BJ (cell line): ENCODE results near the gene BEND6. TPM values are rescaled to one million over a fixed set of nuclear protein-coding genes. Genes with fewer than 3 reads are reported as not detected.

Experiments used
- CTCF ChIA-PET: fragments of 350-600 bp; formaldehyde crosslinking; extraction: SDS; loops from one replicate; lab custom pipeline; 2021; ENCODE audit warnings: antibody characterized with exemption, inconsistent platforms; lab: Yijun Ruan, JAX
- POLR2A ChIA-PET: fragments of 300-600 bp; sonication (Branson Sonifier 250); formaldehyde crosslinking; extraction: SDS; loops from one replicate; lab custom pipeline; 2021; ENCODE audit warnings: antibody characterized with exemption; lab: Charles Lee
- DNase-seq: peaks from one replicate; pipeline ENCODE4 v3.0.0-alpha.2; 2011; ENCODE audit warnings: low read depth
- H3K27me3 ChIP-seq: 2 replicates; pipeline ENCODE4 v1.6.0; 2011; ENCODE audit warnings: low read length; ENCODE audit not compliant: control insufficient read depth, insufficient read depth
- H3K36me3 ChIP-seq: 2 replicates; pipeline ENCODE4 v1.5.1; 2011; ENCODE audit warnings: low read length; ENCODE audit not compliant: control insufficient read depth, insufficient read depth
- H3K4me3 ChIP-seq: 2 replicates; pipeline ENCODE4 v1.5.1; 2011; ENCODE audit warnings: low read depth, mild to moderate bottlenecking, control low read depth, low read length
- polyA plus RNA-seq: library from polyadenylated mRNA; depleted of rRNA; stranded (reverse); fragments of >200 nt; gene quantifications from 2 replicates; pipeline ENCODE4 v1.2.3, GENCODE V29; 2011
- TF ChIP-seq, protein P1 (sequence below): IDR thresholded peaks from 2 replicates; pipeline ENCODE4 v1.5.1; 2011; ENCODE audit warnings: low read depth, mild to moderate bottlenecking, control low read depth, inconsistent platforms, low read length, moderate library complexity; ENCODE audit not compliant: insufficient read depth

BEND6 gene
- polyA plus RNA-seq, 1 experiment, result 4.8 TPM

DNA sequence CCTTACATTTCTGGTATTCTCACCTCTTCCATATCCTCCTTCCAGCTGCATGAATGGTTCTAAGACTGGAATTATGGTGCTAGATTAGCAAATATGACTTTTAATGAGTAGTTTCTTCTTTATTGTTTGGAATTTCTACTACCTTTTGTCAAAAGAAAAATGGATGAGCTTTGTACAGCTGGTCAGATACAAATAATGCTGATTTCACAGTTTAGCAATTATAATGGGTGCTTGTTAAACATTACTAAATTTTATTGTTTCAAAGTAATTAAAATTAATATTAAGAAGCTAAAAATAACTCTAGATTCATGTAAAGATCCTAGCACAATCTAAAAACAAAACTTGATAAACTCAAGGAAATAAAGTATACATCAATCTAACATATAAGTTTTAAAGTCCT, 32.3 kb upstream of the BEND6 start:
- CTCF ChIA-PET, result interaction anchor here (1.1 to 1.4 kb wide), 2 partner anchors 12 to 18 kb away, joined by 3 to 4 read pairs; no protein-coding TSS in a partner anchor
- POLR2A ChIA-PET, result no interaction called here
- H3K36me3 ChIP-seq, result no peaks in the 10 kb centered on the region
- no peak overlapping the region for H3K4me3 ChIP-seq
- no peak for DNase-seq
- H3K27me3 ChIP-seq, result no peaks in the 10 kb centered on the region
- TF ChIP-seq, protein P1, sequence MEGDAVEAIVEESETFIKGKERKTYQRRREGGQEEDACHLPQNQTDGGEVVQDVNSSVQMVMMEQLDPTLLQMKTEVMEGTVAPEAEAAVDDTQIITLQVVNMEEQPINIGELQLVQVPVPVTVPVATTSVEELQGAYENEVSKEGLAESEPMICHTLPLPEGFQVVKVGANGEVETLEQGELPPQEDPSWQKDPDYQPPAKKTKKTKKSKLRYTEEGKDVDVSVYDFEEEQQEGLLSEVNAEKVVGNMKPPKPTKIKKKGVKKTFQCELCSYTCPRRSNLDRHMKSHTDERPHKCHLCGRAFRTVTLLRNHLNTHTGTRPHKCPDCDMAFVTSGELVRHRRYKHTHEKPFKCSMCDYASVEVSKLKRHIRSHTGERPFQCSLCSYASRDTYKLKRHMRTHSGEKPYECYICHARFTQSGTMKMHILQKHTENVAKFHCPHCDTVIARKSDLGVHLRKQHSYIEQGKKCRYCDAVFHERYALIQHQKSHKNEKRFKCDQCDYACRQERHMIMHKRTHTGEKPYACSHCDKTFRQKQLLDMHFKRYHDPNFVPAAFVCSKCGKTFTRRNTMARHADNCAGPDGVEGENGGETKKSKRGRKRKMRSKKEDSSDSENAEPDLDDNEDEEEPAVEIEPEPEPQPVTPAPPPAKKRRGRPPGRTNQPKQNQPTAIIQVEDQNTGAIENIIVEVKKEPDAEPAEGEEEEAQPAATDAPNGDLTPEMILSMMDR, result no peak

DNA sequence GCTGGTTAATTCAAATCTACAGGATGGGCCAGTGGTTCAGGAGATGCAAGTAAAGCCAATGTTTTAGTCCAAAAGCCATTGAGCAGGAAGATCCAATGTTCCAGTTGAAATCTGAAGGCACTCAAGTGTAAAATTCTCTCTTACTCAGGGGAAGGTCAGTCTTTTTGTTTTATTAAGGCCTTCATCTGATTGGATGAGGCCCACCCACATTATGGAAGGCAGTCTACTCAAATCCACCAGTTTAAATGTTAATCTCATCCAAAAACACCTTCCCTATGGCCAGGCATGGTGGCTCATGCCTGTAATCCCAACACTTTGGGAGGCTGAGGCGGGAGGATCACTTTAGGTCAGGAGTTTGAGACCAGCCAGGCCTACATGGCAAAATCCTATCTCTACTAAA, 31.3 kb upstream of the BEND6 start:
- ChIA-PET POLR2A (no interaction called here), CTCF (no interaction called here)
- TF ChIP-seq, protein P1, result no peak
- H3K4me3 ChIP-seq, result no peak overlapping the region
- H3K27me3 ChIP-seq, result no peaks in the 10 kb centered on the region
- no peaks in the 10 kb centered on the region for H3K36me3 ChIP-seq
- DNase-seq, result no peak

DNA sequence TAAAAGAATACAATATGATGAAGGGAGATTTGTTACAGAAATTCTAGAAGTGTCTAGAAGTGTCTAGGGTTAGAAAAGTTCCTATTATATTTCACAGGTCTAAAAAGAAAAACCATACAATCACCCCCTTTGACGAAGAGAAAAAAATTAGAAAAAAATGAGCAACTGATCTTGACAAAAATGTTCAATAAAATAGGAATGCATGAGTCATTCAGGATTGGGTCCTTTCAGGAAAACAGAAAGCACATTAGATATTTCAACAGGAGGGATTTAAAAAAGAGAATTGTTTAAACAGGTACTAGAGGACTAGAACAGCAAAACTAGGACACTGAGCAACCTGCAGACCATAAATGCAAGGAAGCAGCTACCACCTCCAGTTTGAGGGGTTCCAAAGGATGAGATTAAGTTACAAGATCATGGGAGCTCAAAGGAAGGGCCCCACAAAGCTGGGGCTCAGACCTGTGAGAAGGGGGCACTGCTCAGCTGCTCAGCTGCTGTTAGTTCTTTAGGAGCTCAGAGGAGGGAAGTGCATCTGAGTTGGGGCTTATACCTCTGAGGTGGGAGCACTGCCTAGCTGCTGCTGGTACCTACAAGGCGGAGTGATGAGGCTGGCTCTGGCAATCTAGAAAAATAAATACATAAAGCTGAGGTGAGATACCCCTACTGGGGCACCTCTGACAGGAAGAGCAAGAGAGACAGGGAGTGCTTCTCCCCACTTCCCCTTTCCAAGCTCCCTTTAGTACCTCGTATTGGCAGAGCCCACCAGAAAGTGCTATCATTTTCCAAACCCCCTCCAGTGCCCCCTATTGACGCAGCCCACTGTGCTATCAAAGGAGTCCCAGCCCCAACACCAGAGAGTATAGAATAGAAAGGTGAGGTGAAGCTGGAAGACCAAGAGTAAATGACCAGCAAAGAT, 27.1 kb upstream of the BEND6 start:
- POLR2A ChIA-PET, result interaction anchor here (0.6 kb wide), 1 partner anchor 13 kb away, joined by 3 read pairs; no protein-coding TSS in a partner anchor

DNA sequence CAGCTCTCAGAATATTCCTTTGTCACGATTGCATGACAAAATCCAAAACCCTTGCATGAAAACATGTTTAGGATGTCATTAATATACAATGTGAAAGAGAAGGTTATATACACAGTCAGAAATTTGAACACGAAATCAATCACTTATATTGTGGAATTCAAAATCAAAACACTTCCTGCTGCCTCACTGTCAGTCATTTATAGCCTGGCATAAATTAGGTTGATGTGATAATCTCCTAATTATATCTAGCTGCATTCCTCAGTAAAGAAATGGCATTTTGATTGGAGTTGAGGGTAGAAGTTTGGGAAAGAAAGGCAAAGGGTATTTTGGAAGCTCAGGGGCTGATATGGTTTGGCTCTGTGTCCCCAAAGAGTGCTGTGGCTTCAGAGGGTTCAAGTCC, 24.1 kb upstream of the BEND6 start:
- Histone ChIP-seq H3K4me3 (no peak overlapping the region), H3K36me3 (no peaks in the 10 kb centered on the region), H3K27me3 (no peaks in the 10 kb centered on the region)
- no peak for DNase-seq
- ChIA-PET POLR2A (interaction anchor here (0.6 kb wide), 1 partner anchor 280 kb away, joined by 15 read pairs; no protein-coding TSS in a partner anchor), CTCF (interaction anchor here (1.7 kb wide), 1 partner anchor 90 kb away, joined by 5 read pairs; no protein-coding TSS in a partner anchor)
- TF ChIP-seq, protein P1, result no peak

More for the DNA sequence above, 27.1 kb upstream of the BEND6 start:
- CTCF ChIA-PET, result interaction anchor here (1.4 to 1.9 kb wide), 2 partner anchors 23 to 27 kb away, joined by 4 to 5 read pairs; partner anchors contain the start of gene BEND6
- DNase-seq, result no peak
- TF ChIP-seq, protein P1, result no peak
- Histone ChIP-seq H3K27me3 (no peaks in the 10 kb centered on the region), H3K4me3 (no peak overlapping the region), H3K36me3 (no peaks in the 10 kb centered on the region)

DNA sequence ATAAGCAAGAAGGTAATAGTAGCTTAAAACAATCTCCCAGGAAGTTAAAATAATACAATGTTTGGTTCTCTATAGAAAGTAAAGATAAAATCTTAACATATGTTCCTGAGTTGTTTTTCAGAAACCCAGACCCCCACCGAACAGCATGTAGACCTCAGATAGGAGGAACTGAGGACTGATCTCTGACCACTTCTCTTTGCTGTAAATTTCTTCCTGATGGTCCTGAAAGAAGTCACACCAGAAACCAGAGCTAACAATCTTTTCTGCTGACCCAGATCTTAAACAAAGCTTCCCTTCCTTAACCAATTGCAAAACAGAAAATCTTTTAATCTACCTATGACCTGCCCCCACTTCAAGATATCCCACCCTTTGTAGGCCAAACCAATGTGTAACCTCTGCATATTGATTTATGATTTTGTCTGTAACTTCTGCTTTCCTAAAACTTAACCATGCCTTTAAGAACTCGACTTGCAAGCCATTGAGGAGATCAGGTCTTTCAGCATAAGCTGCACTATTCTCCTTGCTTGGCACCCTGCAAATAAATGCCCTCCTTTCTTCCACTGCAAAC, 21.9 kb upstream of the BEND6 start:
- H3K27me3 ChIP-seq, result no peaks in the 10 kb centered on the region
- no peaks in the 10 kb centered on the region for H3K36me3 ChIP-seq
- DNase-seq, result no peak
- CTCF ChIA-PET, result interaction anchor here (0.9 to 3.1 kb wide), 2 partner anchors 22 to 29 kb away, joined by 4 to 10 read pairs; partner anchors contain the start of gene BEND6
- TF ChIP-seq, protein P1, result no peak
- POLR2A ChIA-PET, result no interaction called here
- H3K4me3 ChIP-seq, result no peak overlapping the region
